GM20000 (cell line): ENCODE results near the gene ENPEP.

Experiments
- DNase-seq: peaks from one replicate; pipeline ENCODE4 v3.0.0; 2012; ENCODE audit warnings: low spot score
- CTCF ChIP-seq: IDR thresholded peaks from 2 replicates; pipeline ENCODE4 v1.5.1; 2012; ENCODE audit warnings: mild to moderate bottlenecking, control low read depth; ENCODE audit errors: extremely low read depth, missing control alignments

The ENPEP gene

DNA sequence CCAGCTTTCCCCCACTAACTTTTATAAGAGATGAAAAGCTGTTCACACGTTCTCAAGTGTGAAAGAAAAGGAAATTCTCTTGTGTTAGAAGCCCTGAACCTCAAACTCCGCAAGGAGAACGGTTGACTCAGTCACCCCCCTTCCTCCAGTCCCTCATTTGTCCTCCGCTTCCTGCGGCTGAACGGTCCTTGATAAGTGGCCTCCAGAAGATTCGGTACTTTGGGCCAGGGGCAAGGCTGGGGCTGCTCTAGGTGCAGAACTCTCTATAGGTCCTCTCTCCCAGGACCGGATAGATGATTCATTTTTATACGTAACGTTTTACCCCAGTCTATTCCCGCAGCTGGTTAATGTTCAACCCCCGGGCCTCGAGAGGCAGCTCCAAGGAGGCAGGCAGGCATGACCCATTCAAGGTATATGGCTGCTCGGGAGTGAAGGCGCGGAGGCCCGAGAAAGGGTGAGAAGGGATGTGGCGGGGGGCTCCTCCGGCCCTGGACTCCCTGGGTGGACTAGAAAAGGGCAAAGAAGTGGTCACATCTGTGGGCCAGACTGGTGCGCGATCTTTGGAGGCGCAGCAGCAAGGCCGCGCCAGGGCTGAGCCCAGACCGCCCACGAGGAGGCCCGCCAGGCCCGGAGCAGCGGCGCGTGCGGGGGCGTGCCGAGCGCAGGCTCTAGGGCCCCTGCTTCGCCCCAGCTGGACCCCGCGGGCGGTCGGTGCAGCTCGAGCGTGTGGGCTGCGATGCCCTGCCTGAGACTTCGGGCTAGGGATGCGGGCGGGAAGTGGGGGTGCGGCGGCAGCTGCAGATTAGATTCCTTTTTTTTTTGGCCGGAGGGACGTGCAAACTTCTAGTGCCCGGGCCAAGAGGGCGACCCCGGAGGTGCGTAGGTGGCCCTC is 135.2 kb downstream of the ENPEP start:
- no peak for DNase-seq
- TF ChIP-seq CTCF: no peak

DNA sequence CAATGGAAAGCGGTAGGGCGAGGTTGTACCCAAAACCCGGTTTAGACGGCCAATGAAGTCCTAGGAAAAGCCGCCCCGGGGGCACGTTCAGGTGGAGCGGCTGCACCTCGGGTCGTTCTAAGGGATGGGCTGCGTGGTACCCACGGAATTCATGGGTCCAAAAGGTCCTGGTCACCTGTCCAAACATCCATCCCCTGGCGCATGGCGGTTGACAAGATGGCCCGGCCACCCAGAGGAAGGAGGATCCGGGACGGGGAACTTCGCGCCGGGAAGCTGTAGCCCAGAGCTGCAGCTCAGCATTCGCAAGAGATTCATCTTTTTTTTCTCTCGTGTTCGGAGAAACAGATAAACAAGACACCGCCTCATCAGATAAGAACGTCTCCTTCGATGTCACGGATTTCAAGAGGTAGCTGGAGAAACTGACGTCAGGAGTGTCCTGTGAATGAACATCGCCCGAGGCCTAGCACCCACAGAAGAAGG is 136.1 kb downstream of the ENPEP start:
- no peak for DNase-seq
- TF ChIP-seq CTCF: no peak

DNA sequence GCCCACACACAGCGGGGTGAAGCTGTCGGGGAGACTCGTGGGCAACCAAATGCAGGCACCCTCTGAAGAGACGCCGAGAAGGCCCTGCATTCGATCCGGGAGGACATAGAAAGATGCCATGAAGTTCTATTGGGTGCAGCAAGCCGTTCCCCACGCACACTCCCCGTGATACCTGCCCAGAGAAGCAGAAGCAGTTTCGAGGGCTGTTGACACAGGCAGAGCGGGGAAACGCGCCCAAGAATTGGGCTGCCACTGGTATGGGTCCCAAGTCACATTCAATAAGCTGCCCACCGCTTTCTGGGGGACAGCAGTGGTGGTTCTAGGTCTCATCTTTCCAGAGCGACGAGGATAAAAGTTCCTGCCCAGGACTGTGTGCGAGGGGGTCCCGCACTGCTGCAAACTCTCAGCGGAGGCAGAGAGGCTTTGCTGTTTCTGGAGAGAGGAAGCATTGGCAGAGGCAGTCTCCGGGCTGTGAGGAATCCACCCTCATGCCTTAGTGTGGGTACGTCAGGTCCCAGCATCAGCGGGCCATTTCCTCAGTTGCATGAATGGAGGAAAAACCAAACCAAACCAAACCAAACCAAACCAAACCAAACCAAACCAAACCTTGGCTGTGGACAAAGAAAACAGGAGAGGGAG is 136.8 kb downstream of the ENPEP start:
- DNase-seq: no peak
- no peak for TF ChIP-seq CTCF

DNA sequence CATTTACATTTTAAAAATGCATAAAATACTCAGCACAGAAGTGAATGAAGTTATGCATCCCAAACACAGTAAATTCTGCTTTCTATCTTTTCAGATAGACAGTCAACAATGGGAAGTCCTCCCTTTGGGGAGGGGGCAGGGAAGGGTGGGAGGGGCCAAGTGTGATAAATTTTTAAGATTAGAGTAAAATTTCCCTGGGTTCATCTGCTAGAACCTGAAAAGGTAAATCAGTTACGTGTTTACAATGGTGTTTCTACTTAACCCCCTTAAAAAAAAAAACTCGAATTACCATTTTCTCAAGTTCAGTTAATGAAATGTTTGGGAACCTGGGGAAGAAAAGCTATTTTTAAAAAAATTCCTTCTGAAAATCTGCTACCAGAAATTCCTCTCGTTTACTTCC is 137.8 kb downstream of the ENPEP start:
- DNase-seq: no peak
- no peak for TF ChIP-seq CTCF

DNA sequence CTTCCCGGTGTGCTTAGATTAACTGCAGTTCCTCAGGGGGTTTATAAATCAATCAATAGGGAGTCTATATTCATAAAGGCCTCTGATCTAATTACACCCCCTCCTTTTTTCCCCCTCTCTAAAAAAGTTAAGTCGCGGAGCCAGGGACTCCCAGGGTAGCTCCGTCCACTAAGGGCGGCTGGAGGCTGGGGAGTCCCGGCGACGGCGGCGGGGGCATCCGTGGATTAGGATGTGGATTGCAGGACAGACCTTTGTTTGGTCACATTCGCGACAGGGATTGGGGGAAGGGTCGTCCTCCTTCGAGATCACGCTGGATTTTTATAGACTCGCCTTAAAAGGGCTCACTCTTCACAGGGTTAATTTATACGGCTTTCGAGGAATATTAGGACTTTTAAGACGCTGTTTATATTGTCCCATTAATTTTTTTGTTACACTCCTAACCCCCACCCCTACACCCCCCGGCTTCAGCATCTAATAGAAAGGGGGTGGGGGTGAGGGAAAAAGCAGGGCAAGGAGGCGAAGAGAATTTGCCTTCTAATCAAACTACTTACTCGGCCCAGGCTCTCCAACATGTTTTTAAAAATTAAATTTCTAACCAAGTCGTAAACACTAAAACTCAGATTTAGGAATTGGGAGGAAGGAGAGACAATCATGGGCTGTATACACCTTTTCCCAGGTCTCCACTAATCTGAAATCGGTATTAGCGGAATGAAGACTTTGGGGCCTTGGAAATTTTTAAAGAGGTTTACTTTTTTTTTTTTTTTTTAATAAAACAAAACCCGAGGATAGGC is 138.4 kb downstream of the ENPEP start:
- no peak for TF ChIP-seq CTCF
- DNase-seq: no peak
